Loucy (cell line): ENCODE results near the gene AFF2.

Source experiments
- CTCF ChIP-seq: fragments of 200-600 bp; sonication (generic); conservative IDR thresholded peaks from 2 replicates; pipeline ENCODE4 v1.5.1; 2014; ENCODE audit warnings: mild to moderate bottlenecking, antibody characterized with exemption, low read length
- EZH2phosphoT487 ChIP-seq: fragments of 200-600 bp; IDR thresholded peaks from 2 replicates; pipeline ENCODE4 v1.6.1; 2018; ENCODE audit warnings: antibody characterized with exemption, mild to moderate bottlenecking, moderate library complexity, borderline replicate concordance

GRCh38 chrX:149044471-149044870, 544.1 kb downstream of the AFF2 start:
- TF ChIP-seq CTCF (no peak), EZH2phosphoT487 (no peak)
